GM19099 (cell line): ENCODE results near the gene BAZ2B.

Experiments used
- POLR2A ChIP-seq: IDR thresholded peaks from 3 replicates; pipeline ENCODE4 v1.6.1; 2011; ENCODE audit warnings: low read depth; ENCODE audit not compliant: insufficient read length; ENCODE audit errors: extremely low read depth

Gene BAZ2B

DNA sequence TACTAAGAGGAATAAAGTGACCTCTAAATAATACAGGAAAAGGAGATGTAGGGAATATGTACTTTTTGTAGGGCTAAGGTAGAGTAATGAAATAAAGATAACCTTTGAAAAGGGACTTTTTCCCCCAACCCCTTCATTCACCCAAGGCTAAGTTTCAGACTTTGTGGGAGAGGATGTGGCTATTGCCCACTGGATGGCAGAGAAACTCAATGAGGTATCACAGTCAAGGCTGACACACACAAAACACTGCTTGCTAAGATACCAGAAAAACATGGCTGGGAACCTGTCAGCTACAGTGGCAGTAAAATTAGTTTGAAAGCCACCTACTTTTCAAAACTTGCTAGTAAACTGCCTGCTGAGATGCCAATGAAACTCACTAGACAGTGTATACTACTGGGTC lies 171.0 kb downstream of the BAZ2B start:
- TF ChIP-seq POLR2A: no peak

DNA sequence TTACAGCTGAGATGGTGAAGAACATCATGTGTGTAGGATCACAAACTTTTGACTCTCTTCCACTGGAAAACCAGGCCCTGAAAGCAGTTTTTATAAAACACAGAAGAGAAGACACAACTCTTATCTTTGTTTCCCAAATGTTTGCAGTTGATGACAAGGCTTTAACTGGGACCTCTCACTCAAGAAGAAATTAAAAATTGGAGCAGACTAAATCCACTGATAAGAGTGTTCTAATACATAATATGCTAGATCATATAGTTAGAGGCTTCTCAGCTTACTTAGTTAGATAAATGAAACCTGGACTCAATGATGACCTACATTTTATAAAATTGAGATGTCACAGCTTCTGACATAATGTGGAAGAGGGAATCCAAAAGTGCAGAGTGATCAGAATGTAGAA lies 171.6 kb downstream of the BAZ2B start:
- TF ChIP-seq POLR2A: no peak

- no peak for TF ChIP-seq POLR2A
These were observed 174.0 kb downstream of the BAZ2B start for GRCh38 chr2:159442159-159442852.

DNA sequence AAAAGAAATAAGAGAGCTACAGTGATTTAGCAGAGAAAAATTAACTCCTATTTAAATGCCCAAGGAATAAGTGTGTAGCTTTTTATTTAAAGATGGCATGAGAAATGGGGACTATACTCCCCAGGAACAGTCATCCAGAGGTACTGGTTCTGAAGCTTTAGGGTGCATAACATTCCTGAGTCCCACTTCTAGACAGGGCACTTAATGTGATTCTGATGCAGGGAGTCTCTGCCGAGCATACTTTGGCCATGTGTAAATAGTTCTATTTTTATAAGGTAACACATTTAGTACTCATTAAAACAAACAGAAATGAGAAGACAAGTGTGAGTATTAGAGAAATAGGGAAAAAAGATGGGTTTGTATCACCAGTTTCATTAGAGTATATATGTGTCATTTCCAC lies 175.2 kb downstream of the BAZ2B start:
- no peak for TF ChIP-seq POLR2A

DNA sequence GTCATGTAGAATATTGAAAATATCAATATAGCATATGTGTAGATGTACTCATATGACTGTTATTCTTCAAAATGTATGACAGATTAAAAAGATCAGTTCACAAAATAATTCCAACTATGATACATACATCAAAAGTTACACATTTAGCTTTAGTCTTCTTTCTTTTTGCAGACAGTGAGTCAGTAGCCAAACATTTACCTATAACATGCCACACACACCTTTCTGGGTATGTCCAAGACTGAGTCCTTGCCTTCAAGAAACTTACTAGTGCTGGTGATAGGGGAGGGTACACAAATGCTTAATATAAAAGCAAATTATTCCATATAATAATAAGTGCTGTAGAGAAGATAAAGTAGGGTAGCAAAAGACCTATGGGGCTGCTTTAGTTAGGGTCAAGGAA lies 176.9 kb downstream of the BAZ2B start:
- TF ChIP-seq POLR2A: no peak

DNA sequence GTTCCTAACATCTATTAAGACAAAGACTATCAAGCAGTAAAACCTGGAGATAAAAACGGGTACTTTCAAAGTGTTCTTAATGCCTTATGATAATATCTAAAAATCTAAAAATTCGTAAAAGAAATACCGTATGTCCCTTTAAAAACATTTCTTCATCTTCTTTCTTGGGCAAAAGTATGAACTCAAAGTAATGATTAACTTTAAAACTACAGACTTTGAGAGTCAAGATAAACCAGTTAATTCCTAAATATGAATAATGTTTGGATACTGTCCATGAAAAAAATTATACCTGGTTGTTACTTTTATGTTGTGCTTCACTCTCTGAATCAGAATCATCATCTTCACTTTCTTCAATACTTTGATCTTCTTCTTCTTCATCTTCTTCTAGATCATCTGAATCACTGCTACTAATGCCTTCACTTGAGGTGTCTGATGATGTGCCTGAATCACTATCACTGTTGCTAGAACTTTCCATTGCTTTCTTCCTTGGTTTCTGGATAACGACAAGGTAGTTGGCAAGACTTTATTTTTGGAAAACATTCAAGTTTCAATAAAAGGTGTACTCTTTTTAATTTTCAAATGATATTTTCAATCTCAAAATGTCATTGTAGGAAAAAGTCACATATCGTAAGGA lies 177.5 kb downstream of the BAZ2B start:
- no peak for TF ChIP-seq POLR2A

DNA sequence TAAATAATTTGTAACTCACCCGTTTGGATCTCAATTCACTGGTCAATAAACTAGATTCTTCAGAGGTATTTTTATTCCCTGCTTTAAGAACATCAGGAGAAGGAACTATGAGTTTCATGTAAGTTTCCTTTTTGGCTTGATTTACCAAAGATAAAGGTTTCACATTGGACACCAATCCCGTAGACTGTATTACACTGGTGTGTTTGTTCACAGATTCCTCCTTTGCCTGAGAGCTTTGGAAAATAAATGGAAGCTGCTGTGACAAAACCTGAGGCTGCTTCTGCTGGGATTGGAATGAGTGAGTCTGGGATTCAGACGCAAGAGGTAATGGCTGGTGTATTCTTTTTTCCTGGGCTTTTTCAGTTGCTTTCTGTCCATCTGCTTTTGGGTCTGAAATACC lies 178.1 kb downstream of the BAZ2B start:
- TF ChIP-seq POLR2A: no peak

- TF ChIP-seq POLR2A: no peak
These were observed 183.7 kb downstream of the BAZ2B start for GRCh38 chr2:159432610-159433009.

GRCh38 chr2:159427048-159427447 lies 189.3 kb downstream of the BAZ2B start:
- no peak for TF ChIP-seq POLR2A

DNA sequence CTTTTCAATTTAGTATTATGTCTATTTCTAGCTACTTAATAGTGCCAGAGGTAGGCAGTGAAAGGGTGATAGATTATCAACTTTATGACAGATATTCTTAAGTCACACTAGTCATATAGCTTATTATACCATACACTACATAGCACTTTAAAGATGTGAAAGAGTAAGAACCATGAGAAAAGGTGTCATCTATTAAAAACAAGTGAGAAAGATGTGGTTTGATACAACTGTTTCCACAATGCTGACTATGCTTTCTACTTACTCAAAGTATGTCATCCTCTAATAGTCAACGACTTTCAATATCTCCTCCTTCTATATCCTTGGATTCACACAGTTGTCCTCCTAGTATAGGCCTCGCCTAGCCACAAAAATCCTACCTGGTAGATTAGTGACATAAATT lies 196.9 kb downstream of the BAZ2B start:
- TF ChIP-seq POLR2A: no peak

GRCh38 chr2:159411460-159411859 lies 204.9 kb downstream of the BAZ2B start:
- no peak for TF ChIP-seq POLR2A

DNA sequence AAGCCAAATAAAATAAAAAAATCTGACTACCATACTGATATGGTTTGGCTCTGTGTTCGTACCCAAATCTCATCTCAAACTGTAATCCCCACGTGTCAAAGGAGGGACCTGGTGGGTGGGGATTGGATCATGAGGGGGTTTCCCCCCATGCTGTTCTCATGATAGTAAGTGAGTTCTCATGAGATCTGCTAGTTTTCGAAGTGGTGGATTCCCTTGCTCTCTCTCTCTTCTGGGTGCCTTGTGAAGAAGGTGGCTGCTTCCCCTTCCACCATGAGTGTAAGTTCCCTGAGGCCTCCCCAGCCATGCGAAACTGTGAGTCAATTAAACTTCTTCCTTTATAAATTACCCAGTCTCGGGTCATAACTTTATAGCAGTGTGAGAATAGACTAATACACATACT lies 206.1 kb downstream of the BAZ2B start:
- TF ChIP-seq POLR2A: no peak

DNA sequence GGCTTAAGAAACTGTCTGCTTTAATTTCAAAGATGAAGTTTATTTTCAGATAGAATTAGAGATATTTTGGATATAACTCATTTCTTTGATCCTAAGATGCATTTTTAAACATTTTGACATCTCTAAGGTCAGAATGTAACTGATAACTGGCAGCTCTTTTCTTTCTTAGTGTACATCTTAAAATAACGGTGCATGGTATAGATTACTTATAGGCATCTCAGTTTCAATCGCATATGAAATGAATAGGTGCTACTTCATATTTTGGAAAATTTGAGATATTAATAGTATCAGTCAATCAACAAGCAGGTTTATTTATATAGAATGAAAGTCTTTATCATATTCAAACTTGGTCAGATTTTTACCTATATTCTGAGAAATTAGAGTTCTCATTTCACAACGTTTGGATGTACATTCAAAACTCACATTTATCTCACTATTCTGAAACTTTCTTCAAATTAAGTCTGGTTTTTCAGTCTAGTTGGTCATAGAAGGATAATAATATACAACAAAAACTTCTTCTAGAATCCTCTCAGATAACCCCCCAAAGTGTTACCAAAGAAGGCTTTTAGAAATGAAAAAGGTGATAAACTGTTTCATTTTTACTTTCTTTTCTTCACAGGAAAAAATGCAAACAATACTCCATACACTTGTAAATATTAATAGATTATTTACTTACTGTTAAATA lies 207.1 kb downstream of the BAZ2B start:
- no peak for TF ChIP-seq POLR2A

- no peak for TF ChIP-seq POLR2A
These were observed 213.6 kb downstream of the BAZ2B start for GRCh38 chr2:159402790-159403189.

DNA sequence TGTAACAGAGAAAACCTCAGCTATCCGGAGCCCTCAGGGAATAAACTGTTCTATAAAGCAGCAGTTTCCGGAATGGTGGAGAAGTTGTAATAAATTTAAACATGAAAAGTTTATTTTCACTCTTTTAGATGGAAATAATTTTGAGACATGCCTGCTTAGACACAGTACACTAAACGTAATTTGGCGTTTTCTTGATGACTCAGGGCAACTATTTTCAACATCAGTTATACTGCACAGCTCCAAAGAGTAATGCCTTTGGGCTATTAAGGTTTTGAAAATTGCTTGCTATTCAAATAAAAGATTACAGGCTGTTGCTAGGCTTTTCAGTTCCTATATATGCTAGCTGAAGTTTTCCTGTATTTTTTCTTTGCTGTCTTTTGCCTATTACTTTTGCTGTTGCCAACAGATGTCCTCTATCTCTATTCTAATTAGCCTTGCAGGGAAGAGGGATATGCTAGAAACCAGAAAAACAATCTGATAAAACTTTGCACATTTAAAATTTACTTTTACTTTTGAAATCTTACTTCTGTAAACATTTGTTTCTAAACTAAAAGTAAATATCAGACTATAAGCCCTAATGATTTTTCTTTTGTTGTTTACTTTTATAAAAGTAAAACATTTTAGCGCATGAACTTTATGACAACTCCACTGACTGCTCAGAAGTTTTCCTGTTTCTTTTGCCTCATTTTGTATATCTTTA lies 216.5 kb downstream of the BAZ2B start:
- no peak for TF ChIP-seq POLR2A
